ENCODE data around the gene GARIN5B.

GARIN5B gene

GRCh38 chr19:55325172-55325571, 37.9 kb downstream of the GARIN5B start, which contains the start of gene TMEM150B:
Gene TMEM150B (minus strand): TSS chr19:55325341. CDS start chr19:55321036, 4,305 bp downstream.
- H3K4me3 ChIP-seq (replicated peaks in 1 of 2; ENCODE audit: low read depth in 2 of 2, low read length in 2 of 2): no peak within 1 kb of the TSS
- DNase-seq (ENCODE audit: low read depth in 2 of 2): no peak
- no peak for TF ChIP-seq CTCF (IDR thresholded peaks at IDR 0.05; ENCODE audit: low read depth, low read length)

- no peak overlapping the region for H3K4me3 ChIP-seq (replicated peaks in 1 of 2; ENCODE audit: low read depth in 2 of 2, low read length in 2 of 2)
- TF ChIP-seq CTCF (IDR thresholded peaks at IDR 0.05; ENCODE audit: low read depth, low read length): no peak
- DNase-seq (ENCODE audit: low read depth in 2 of 2): no peak
These were observed 38.4 kb downstream of the GARIN5B start for GRCh38 chr19:55324662-55325061.

DNA sequence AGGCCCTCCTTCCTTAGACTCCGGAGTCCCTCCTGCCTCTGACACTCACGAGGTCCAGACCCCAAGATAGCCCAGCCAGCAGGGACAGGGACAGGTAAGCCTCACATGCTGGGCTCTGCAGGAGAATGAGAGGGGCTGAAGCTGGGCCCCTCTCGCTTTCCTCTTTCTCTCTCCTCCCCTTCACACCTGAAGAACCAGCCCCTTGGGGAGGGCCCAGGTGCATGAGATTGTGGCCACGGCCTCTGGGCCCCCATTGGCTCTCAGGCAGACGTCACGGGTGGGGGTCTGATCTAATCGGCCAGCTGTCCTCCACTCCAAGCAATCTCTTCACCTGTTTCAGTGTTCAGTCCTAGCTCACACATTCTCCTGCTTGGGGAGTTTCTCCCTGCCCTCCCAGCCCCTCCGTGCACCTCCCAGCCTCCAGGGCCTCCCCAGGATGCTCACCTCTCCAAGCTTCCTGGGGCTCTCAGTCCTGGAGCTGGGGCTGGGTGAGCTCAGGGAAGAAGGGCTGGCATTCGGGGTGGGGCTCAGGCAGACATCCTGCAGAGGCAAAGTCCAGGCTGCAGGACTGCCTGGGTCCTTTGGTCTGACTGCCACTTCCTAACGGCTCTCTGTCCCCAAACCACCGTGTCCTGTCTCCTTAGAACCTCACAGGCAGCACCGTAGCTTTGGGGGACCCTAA, 40.7 kb downstream of the GARIN5B start:
- DNase-seq (ENCODE audit: low read depth in 2 of 2): no peak
- no peak overlapping the region for H3K4me3 ChIP-seq (replicated peaks in 1 of 2; ENCODE audit: low read depth in 2 of 2, low read length in 2 of 2)
- no peak for TF ChIP-seq CTCF (IDR thresholded peaks at IDR 0.05; ENCODE audit: low read depth, low read length)

DNA sequence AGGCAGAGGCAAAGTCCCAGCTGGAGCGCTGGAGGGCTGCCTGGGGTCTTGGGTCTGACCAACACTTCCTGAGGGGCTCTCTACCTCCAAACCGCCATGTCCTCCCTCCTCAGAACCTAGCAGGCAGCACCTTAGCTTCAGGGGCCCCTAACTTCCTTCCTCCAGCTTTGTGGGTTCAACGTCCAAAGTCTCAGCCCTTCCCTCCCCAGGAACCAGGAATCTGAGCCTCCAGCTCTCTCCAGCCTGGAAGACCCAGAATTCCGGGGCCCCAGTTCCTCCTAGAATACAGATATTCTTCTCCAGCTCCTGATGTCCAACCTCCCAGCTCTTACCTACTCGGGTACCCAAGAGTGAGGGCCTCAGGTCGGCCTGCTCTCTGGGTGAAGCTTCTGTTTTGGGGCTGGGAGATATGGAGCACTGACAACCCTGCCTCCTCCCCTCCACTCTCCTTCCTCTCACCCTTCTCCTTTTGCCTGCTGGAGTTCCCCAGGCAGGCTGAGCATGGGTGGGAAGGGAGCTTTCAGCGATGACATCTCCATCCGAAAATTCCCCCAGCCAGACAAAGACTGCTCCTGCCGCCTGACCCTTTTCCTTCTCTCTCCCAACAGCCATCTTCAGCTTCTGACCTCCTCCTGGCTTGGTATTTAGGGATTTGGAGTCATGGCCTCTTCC, 41.5 kb downstream of the GARIN5B start:
- DNase-seq (ENCODE audit: low read depth in 2 of 2): no peak
- H3K4me3 ChIP-seq (replicated peaks in 1 of 2; ENCODE audit: low read depth in 2 of 2, low read length in 2 of 2): no peak overlapping the region
- TF ChIP-seq CTCF (IDR thresholded peaks at IDR 0.05; ENCODE audit: low read depth, low read length): no peak

GRCh38 chr19:55320844-55321419, 42.1 kb downstream of the GARIN5B start:
- H3K4me3 ChIP-seq (replicated peaks in 1 of 2; ENCODE audit: low read depth in 2 of 2, low read length in 2 of 2): no peak overlapping the region
- DNase-seq (ENCODE audit: low read depth in 2 of 2): no peak
- TF ChIP-seq CTCF (IDR thresholded peaks at IDR 0.05; ENCODE audit: low read depth, low read length): no peak

GRCh38 chr19:55319785-55320184, 43.3 kb downstream of the GARIN5B start:
- peak; percentile 32 to 61 for DNase-seq (ENCODE audit: low read depth in 2 of 2)
- no peak overlapping the region for H3K4me3 ChIP-seq (replicated peaks in 1 of 2; ENCODE audit: low read depth in 2 of 2, low read length in 2 of 2)
- TF ChIP-seq CTCF (IDR thresholded peaks at IDR 0.05; ENCODE audit: low read depth, low read length): no peak
